GM18526 (cell line): ENCODE data around the gene MRGPRD.

Source experiments
- POLR2A ChIP-seq: IDR thresholded peaks from 3 replicates; pipeline ENCODE4 v1.6.1; 2011; ENCODE audit not compliant: insufficient read length; ENCODE audit errors: extremely low read depth

MRGPRD gene

GRCh38 chr11:68948935-68949334 lies 31.9 kb downstream of the MRGPRD start:
- TF ChIP-seq POLR2A, result no peak

- no peak for TF ChIP-seq POLR2A
Observed at GRCh38 chr11:68948496-68948895, 32.3 kb downstream of the MRGPRD start.

GRCh38 chr11:68947151-68947550 lies 33.6 kb downstream of the MRGPRD start:
- no peak for TF ChIP-seq POLR2A

GRCh38 chr11:68946416-68947090 lies 34.2 kb downstream of the MRGPRD start:
- no peak for TF ChIP-seq POLR2A

- no peak for TF ChIP-seq POLR2A
Observed at GRCh38 chr11:68942751-68943271, 38.0 kb downstream of the MRGPRD start.

- TF ChIP-seq POLR2A, result no peak
Observed at GRCh38 chr11:68942095-68942620, 38.6 kb downstream of the MRGPRD start.

- no peak for TF ChIP-seq POLR2A
Observed at GRCh38 chr11:68941324-68942094, 39.3 kb downstream of the MRGPRD start.

- no peak for TF ChIP-seq POLR2A
Observed at GRCh38 chr11:68940651-68941323, 40.0 kb downstream of the MRGPRD start.

- no peak for TF ChIP-seq POLR2A
Observed at GRCh38 chr11:68939583-68940555, 40.9 kb downstream of the MRGPRD start.

- no peak for TF ChIP-seq POLR2A
Observed at GRCh38 chr11:68938816-68939582, 41.8 kb downstream of the MRGPRD start.

GRCh38 chr11:68938088-68938487 lies 42.7 kb downstream of the MRGPRD start:
- no peak for TF ChIP-seq POLR2A

GRCh38 chr11:68936676-68937620 lies 43.8 kb downstream of the MRGPRD start:
- no peak for TF ChIP-seq POLR2A

GRCh38 chr11:68936358-68936636 lies 44.5 kb downstream of the MRGPRD start:
- TF ChIP-seq POLR2A, result no peak
